Aorta (tissue), 5 donors: ENCODE results near the gene CDPF1. TPM values are rescaled to one million over a fixed set of nuclear protein-coding genes. Genes with fewer than 3 reads are reported as not detected.
"Not testable (repeated sequence)": the region's sequence is repeated elsewhere in the genome, so short reads cannot be mapped to it uniquely, and the experiment has no call there.

ENCODE experiments used
- ATAC-seq: fragments of 200-7000 bp; cut with Tn5 transposase; one replicate; pipeline ENCODE4 v1.9.1; 2022; ENCODE audit warnings: moderate library complexity; ENCODE audit not compliant: low FRiP score
- DNase-seq, 2 donors: peaks; one replicate each; pipeline ENCODE4 v3.0.0-alpha.2; 2020
- H3K27ac ChIP-seq, 2 donors: one replicate each; pipeline ENCODE4 v1.5.1; 2013; ENCODE audit warnings: low read length in 2 of 2, mild to moderate bottlenecking in 2 of 2, moderate library complexity in 2 of 2, control low read depth in 1 of 2, inconsistent platforms in 1 of 2, low read depth in 1 of 2
- H3K27me3 ChIP-seq, 2 donors: one replicate each; pipeline ENCODE4 v1.6.1; 2013; ENCODE audit warnings: control low read depth in 1 of 2, low read length in 1 of 2, mild to moderate bottlenecking in 1 of 2, moderate library complexity in 1 of 2; ENCODE audit not compliant: insufficient read depth in 2 of 2, control insufficient read depth in 1 of 2
- H3K36me3 ChIP-seq, 2 donors: one replicate each; pipeline ENCODE4 v1.6.1; 2013; ENCODE audit warnings: control low read depth in 1 of 2, low read length in 1 of 2, mild to moderate bottlenecking in 1 of 2; ENCODE audit not compliant: insufficient read depth in 2 of 2, control insufficient read depth in 1 of 2
- H3K4me1 ChIP-seq, 2 donors: one replicate each; pipeline ENCODE4 v1.6.1; 2013; ENCODE audit warnings: low read length in 2 of 2, control low read depth in 1 of 2, mild to moderate bottlenecking in 1 of 2, moderate library complexity in 1 of 2; ENCODE audit not compliant: insufficient read depth in 2 of 2, control insufficient read depth in 1 of 2
- H3K4me3 ChIP-seq, 2 donors: one replicate each; pipeline ENCODE4 v1.5.1; 2013; ENCODE audit warnings: low read length in 2 of 2, control low read depth in 1 of 2, mild to moderate bottlenecking in 1 of 2
- H3K9me3 ChIP-seq: one replicate; pipeline ENCODE4 v1.6.1; 2013; ENCODE audit warnings: mild to moderate bottlenecking, low read length; ENCODE audit not compliant: control insufficient read depth
- WGBS, 2 donors: extraction: QIAGEN DNeasy Blood & Tissue Kit; methylation state at CpG; one replicate each; pipeline ENCODE4 v1.1.7; 2013; 5-methylcytosine and 5-hydroxymethylcytosine counted together
- intact Hi-C, 2 donors: fragments of 100-400 bp; cut with DNase I; formaldehyde crosslinking; loops; one replicate each; pipeline versions ENCODE4 v1.14.2 to v1.15.0; 2022
- polyA plus RNA-seq, 2 donors: library from polyadenylated mRNA; stranded (reverse); fragments of 200-250 nt; gene quantifications; one replicate each; pipeline ENCODE4 v1.2.3, GENCODE V29; 2013
- total RNA-seq, 2 donors: library from RNA; stranded (reverse); fragmentation: NEBNext Ultra II Directional; extraction: Animal tissue kit (Norgen Biotek cat#: 25700); gene quantifications; one replicate each; pipeline ENCODE4 v1.2.1, GENCODE V29; 2021
- donor health status: healthy with polysubstance abuse.
- donor health status: Bipolar disorder and iron deficiency.
- donor health status: DM: no; HTN: no; CAD: no.
- donor health status: DM: no; HTN: no; CAD: no.
- donor health status: DM: yes; HTN: yes; CAD: no.

The CDPF1 gene
- total and polyA plus RNA-seq, 4 donors: 4.1 to 17.8 (median 9.9) TPM

- Histone ChIP-seq H3K4me1 (no peaks in the 10 kb centered on the region), H3K27ac (no peak overlapping the region), H3K27me3 (no peaks in the 10 kb centered on the region), H3K9me3 (no peaks in the 10 kb centered on the region), H3K4me3 (no peak overlapping the region), H3K36me3 (peaks cover 3% of the 10 kb centered on the region in 2 donors)
- 96 to 100% methylated on average over 1 of the region's 1 CpG for WGBS, 2 donors
- ATAC-seq (no peak), DNase-seq (no peak)
- intact Hi-C loops: no loop called here
Observed at GRCh38 chr22:46209262-46209661, 40.8 kb downstream of the CDPF1 start.

DNA sequence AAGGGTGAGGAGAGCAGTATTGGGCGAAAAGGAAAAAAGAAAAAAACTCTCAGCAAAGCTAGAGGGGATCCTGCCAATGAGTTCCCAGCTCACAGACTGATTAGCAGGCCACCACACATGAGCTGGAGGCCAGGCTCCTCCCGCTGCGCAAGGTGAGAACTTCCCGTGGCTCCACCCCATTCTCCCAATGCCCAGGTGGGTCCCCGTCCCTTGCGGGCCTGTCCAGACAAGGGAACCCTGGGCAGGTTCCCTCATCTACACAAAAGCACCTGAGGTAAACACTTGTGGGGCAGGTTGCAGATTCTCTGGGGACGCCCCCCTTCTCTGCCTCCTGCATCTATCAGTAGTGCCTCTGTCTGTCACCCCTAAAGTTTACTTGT is 46.5 kb downstream of the CDPF1 start:
- intact Hi-C loops: no loop called here
- no peak overlapping the region for H3K4me3 ChIP-seq
- no peaks in the 10 kb centered on the region for H3K4me1 ChIP-seq
- ATAC-seq (no peak), DNase-seq (no peak)
- H3K9me3 ChIP-seq: no peaks in the 10 kb centered on the region
- no peak overlapping the region for H3K27ac ChIP-seq
- peaks cover 1 to 3% of the 10 kb centered on the region in 2 donors for H3K36me3 ChIP-seq
- no peaks in the 10 kb centered on the region for H3K27me3 ChIP-seq
- WGBS, 2 donors: 90 to 98% methylated on average over 7 of the region's 7 CpGs

GRCh38 chr22:46202897-46203600 is 47.0 kb downstream of the CDPF1 start:
- 91 to 94% methylated on average over 12 of the region's 12 CpGs for WGBS, 2 donors
- H3K36me3 ChIP-seq: peaks cover 1 to 3% of the 10 kb centered on the region in 2 donors

DNA sequence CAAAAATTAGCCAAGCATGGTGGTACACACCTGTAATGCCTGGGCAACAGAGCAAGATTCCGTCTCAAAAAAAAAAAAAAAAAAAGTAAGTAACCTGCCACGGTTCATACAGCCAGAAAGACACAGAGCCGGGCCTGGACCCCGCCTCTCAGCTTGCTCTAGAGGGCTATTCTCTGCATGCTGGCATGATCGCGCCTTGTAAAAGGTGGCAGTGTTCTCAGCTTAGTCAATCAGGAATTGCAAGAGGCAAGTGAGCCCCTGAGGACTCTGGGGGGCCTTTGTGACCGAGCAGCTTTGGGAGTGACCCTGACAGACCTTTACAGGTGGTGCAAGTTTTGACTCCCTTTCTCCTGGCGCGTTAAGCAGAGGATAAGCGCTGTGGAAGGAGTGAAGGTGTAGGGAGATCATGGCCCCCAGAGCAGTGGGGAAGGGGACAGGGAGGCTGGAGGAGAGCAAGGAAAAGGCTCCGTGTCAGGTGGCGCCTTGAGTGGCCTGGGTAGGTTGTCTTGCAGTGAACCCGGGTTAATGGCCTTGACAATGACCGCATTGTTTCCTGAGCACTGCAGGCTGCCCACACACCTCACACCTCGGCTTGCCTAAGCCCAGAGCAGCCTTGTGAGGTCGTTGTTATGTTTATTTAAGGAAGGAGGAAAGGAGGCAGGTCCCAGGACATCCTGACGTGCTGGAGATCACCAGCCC is 48.9 kb downstream of the CDPF1 start:
- no peaks in the 10 kb centered on the region for H3K27me3 ChIP-seq
- no peak for DNase-seq
- 71 to 72% methylated on average over 17 of the region's 17 CpGs for WGBS, 2 donors
- peaks cover 0 to 1% of the 10 kb centered on the region in 2 donors for H3K36me3 ChIP-seq
- intact Hi-C loops: no loop called here
- no peaks in the 10 kb centered on the region for H3K9me3 ChIP-seq
- ATAC-seq: no peak
- H3K27ac ChIP-seq: no peak overlapping the region
- H3K4me1 ChIP-seq: no peaks in the 10 kb centered on the region
- no peak overlapping the region for H3K4me3 ChIP-seq

More at GRCh38 chr22:46202897-46203600, 47.0 kb downstream of the CDPF1 start:
- intact Hi-C loops: no loop called here
- no peak for ATAC-seq
- no peak for DNase-seq
- no peaks in the 10 kb centered on the region for H3K27me3 ChIP-seq
- no peaks in the 10 kb centered on the region for H3K9me3 ChIP-seq
- H3K27ac ChIP-seq: no peak overlapping the region
- no peak overlapping the region for H3K4me3 ChIP-seq
- no peaks in the 10 kb centered on the region for H3K4me1 ChIP-seq

- H3K4me1 ChIP-seq, ATAC-seq, H3K27ac ChIP-seq, DNase-seq, H3K36me3 ChIP-seq, H3K4me3 ChIP-seq, intact Hi-C loops, H3K9me3 ChIP-seq, H3K27me3 ChIP-seq: not testable (repeated sequence)
- 86 to 92% methylated on average over 18 of the region's 18 CpGs for WGBS, 2 donors
Observed at GRCh38 chr22:46198806-46199205, 51.3 kb downstream of the CDPF1 start.

DNA sequence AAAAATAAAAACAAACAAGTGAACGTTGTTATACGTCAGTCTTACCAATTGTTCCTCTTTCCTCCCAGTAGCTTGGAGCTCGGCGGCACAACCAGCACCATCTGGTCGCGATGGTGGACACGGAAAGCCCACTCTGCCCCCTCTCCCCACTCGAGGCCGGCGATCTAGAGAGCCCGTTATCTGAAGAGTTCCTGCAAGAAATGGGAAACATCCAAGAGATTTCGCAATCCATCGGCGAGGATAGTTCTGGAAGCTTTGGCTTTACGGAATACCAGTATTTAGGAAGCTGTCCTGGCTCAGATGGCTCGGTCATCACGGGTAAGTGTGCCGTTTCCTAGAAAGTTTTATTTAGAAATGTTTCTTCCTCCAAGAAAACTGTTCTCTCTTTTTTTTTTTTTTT is 51.8 kb downstream of the CDPF1 start:
- Histone ChIP-seq H3K27me3 (no peaks in the 10 kb centered on the region), H3K36me3 (no peaks in the 10 kb centered on the region), H3K4me1 (no peaks in the 10 kb centered on the region), H3K4me3 (no peak overlapping the region), H3K9me3 (no peaks in the 10 kb centered on the region), H3K27ac (no peak overlapping the region)
- intact Hi-C loops: no loop called here
- WGBS, 2 donors: 94 to 95% methylated on average over 18 of the region's 18 CpGs
- no peak for ATAC-seq
- no peak for DNase-seq

GRCh38 chr22:46196278-46196677 is 53.8 kb downstream of the CDPF1 start:
- Histone ChIP-seq H3K4me1 (no peaks in the 10 kb centered on the region), H3K27ac (no peak overlapping the region), H3K27me3 (no peaks in the 10 kb centered on the region), H3K9me3 (no peaks in the 10 kb centered on the region), H3K36me3 (no peaks in the 10 kb centered on the region), H3K4me3 (no peak overlapping the region)
- DNase-seq (no peak), ATAC-seq (no peak)
- 56 to 64% methylated on average over 8 of the region's 8 CpGs for WGBS, 2 donors
- intact Hi-C loops: no loop called here

DNA sequence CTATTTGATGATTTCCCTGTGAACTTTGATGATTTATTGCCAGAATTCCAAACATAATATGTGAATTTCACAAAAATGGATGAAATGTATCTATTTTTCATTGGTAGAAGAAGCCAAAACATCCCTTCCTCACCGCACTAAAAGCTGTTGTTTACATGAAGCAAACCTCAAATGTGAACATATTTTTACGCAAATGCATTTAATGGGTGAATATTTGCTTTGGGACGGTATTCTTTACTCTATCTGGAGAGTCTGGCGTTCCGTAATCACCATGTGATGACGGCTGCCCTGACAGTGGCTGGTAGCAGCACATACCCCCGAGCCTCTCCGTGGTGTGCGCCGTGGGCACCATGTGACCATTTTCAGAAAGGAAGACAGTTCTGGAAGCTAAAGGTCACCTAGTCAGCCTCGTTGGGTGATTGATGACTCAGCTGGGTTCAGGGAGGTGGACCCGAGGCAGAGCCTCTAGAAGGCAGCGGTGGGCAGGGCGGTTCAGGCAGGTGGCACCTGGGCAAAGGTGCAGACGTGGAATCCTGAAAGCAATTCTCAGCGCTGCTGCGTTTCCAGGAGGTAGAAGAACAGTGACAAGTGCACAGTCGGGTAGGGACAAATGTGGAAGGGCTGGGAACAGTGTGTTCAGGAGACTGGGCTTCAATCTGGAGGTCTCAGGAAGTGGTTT is 54.5 kb downstream of the CDPF1 start:
- Histone ChIP-seq H3K4me3 (no peak overlapping the region), H3K9me3 (no peaks in the 10 kb centered on the region), H3K27me3 (no peaks in the 10 kb centered on the region), H3K27ac (no peak overlapping the region), H3K4me1 (no peaks in the 10 kb centered on the region), H3K36me3 (no peaks in the 10 kb centered on the region)
- DNase-seq (no peak), ATAC-seq (no peak)
- WGBS, 2 donors: 81 to 88% methylated on average over 18 of the region's 18 CpGs
- intact Hi-C loops: no loop called here
